Caco-2 (cell line): ENCODE results near the gene CACNA1D. TPM values are rescaled to one million over a fixed set of nuclear protein-coding genes. Genes with fewer than 3 reads are reported as not detected.

Experiments
- BruUV-seq: library from RNA; stranded (reverse); fragments of 400-500 nt; replicated peaks from 2 replicates; lab custom pipeline; 2021; lab: Mats Ljungman, UMichigan
- CTCF ChIA-PET: fragments of 300-600 bp; sonication (Branson Sonifier 250); formaldehyde crosslinking; loops from one replicate; lab custom pipeline; 2022; ENCODE audit warnings: antibody characterized with exemption; lab: Charles Lee
- POLR2A ChIA-PET: fragments of 300-600 bp; sonication (Branson Sonifier 250); formaldehyde crosslinking; loops from one replicate; lab custom pipeline; 2022; ENCODE audit warnings: antibody characterized with exemption; lab: Charles Lee
- DNase-seq, 2 experiments: peaks; one replicate each; pipeline versions ENCODE4 v3.0.0 to v3.0.0-alpha.2; 2020 to 2022
- H3K27me3 ChIP-seq: replicated peaks from 2 replicates; pipeline ENCODE4 v1.6.0; 2011; ENCODE audit warnings: low read length; ENCODE audit not compliant: control insufficient read depth, insufficient read depth
- H3K36me3 ChIP-seq: 2 replicates; pipeline ENCODE4 v1.5.1; 2011; ENCODE audit warnings: low read length; ENCODE audit not compliant: control insufficient read depth, insufficient read depth
- H3K4me1 ChIP-seq: fragments of 250-450 bp; sonication (Bioruptor Pico); 2 replicates; pipeline ENCODE4 v1.5.1; 2020; ENCODE audit warnings: mild to moderate bottlenecking
- H3K4me3 ChIP-seq: 2 replicates; pipeline ENCODE4 v1.5.1; 2011; ENCODE audit warnings: low read depth, mild to moderate bottlenecking, control low read depth, low read length
- H3K9me3 ChIP-seq: fragments of 250-450 bp; sonication (Bioruptor Pico); 2 replicates; pipeline ENCODE4 v1.5.1; 2020; ENCODE audit warnings: mild to moderate bottlenecking, moderate library complexity
- H3K27ac Mint-ChIP-seq: one replicate; pipeline ENCODE4 v1.8.0; 2022; ENCODE audit warnings: mixed read lengths; ENCODE audit not compliant: unreplicated experiment
- H3K27me3 Mint-ChIP-seq: one replicate; pipeline ENCODE4 v1.8.0; 2022; ENCODE audit warnings: mixed read lengths; ENCODE audit not compliant: insufficient read depth, unreplicated experiment
- H3K36me3 Mint-ChIP-seq: one replicate; pipeline ENCODE4 v1.8.0; 2022; ENCODE audit warnings: mild to moderate bottlenecking, mixed read lengths; ENCODE audit not compliant: insufficient read depth, unreplicated experiment
- H3K4me1 Mint-ChIP-seq: one replicate; pipeline ENCODE4 v1.8.0; 2022; ENCODE audit warnings: low read depth, mixed read lengths; ENCODE audit not compliant: unreplicated experiment
- H3K4me3 Mint-ChIP-seq: one replicate; pipeline ENCODE4 v1.8.0; 2022; ENCODE audit warnings: mild to moderate bottlenecking, moderate library complexity, mixed read lengths; ENCODE audit not compliant: unreplicated experiment
- H3K9me3 Mint-ChIP-seq: one replicate; pipeline ENCODE4 v1.8.0; 2022; ENCODE audit warnings: mixed read lengths; ENCODE audit not compliant: unreplicated experiment
- CTCF ChIP-seq, 2 experiments: fragments of 200-600 bp in 1 of 2; IDR thresholded peaks; 1 replicate in 1 of 2; 2 replicates in 1 of 2; pipeline versions ENCODE4 v1.5.1 to v1.8.0; 2011 to 2022; ENCODE audit warnings: antibody characterized with exemption in 1 of 2, control low read depth in 1 of 2, inconsistent platforms in 1 of 2, low read depth in 1 of 2, low read length in 1 of 2, mild to moderate bottlenecking in 1 of 2, moderate library complexity in 1 of 2; ENCODE audit not compliant: insufficient read depth in 1 of 2, severe bottlenecking in 1 of 2, unreplicated experiment in 1 of 2
- intact Hi-C: fragments of 100-400 bp; cut with micrococcal nuclease; formaldehyde crosslinking; loops from one replicate; pipeline ENCODE4 v1.10.0; 2022; ENCODE audit not compliant: unreplicated experiment
- total RNA-seq: library from RNA; stranded (reverse); gene quantifications from 2 replicates; pipeline ENCODE4 v1.2.3, GENCODE V29; 2022

CACNA1D gene
- total RNA-seq, 1 experiment from 2014 or later: 13.3 TPM

GRCh38 chr3:53668872-53669271 is 174.5 kb downstream of the CACNA1D start:
- peaks cover 13% of the 10 kb centered on the region for H3K4me1 ChIP-seq
- TF ChIP-seq CTCF (IDR thresholded peaks at IDR 0.05; ENCODE audit: insufficient read depth in 1 of 2, low read depth in 1 of 2, low read length in 1 of 2, severe bottlenecking in 1 of 2, unreplicated experiment in 1 of 2): peak; percentile 16 to 21
- Mint-ChIP-seq H3K4me1 (no peaks in the 10 kb centered on the region), H3K27ac (no peak overlapping the region), H3K36me3 (no peaks in the 10 kb centered on the region), H3K27me3 (no peaks in the 10 kb centered on the region), H3K9me3 (peaks cover 8% of the 10 kb centered on the region), H3K4me3 (no peak overlapping the region)
- H3K36me3 ChIP-seq: no peaks in the 10 kb centered on the region
- BruUV-seq: no TSS peak
- no peaks in the 10 kb centered on the region for H3K9me3 ChIP-seq
- H3K4me3 ChIP-seq: no peak overlapping the region
- ChIA-PET POLR2A (no interaction called here), CTCF (no interaction called here)
- no peaks in the 10 kb centered on the region for H3K27me3 ChIP-seq
- DNase-seq: no peak
- intact Hi-C loops: no loop called here

GRCh38 chr3:53670721-53671120 is 176.3 kb downstream of the CACNA1D start:
- no peaks in the 10 kb centered on the region for H3K36me3 Mint-ChIP-seq
- no peak overlapping the region for H3K4me3 Mint-ChIP-seq
- no TSS peak for BruUV-seq
- ChIA-PET POLR2A (no interaction called here), CTCF (interaction anchor here (0.6 kb wide), 1 partner anchor 510 kb away, joined by 3 read pairs; no protein-coding TSS in a partner anchor)
- DNase-seq: no peak
- no peak overlapping the region for H3K27ac Mint-ChIP-seq
- no peaks in the 10 kb centered on the region for H3K9me3 ChIP-seq
- H3K4me1 Mint-ChIP-seq: no peaks in the 10 kb centered on the region
- H3K27me3 Mint-ChIP-seq: no peaks in the 10 kb centered on the region
- TF ChIP-seq CTCF (IDR thresholded peaks at IDR 0.05; ENCODE audit: insufficient read depth in 1 of 2, low read depth in 1 of 2, low read length in 1 of 2, severe bottlenecking in 1 of 2, unreplicated experiment in 1 of 2): no peak
- no peaks in the 10 kb centered on the region for H3K27me3 ChIP-seq
- peaks cover 13% of the 10 kb centered on the region for H3K4me1 ChIP-seq
- H3K4me3 ChIP-seq: no peak overlapping the region
- intact Hi-C loops: no loop called here
- no peaks in the 10 kb centered on the region for H3K9me3 Mint-ChIP-seq
- H3K36me3 ChIP-seq: no peaks in the 10 kb centered on the region

- H3K9me3 Mint-ChIP-seq: no peaks in the 10 kb centered on the region
- TF ChIP-seq CTCF (IDR thresholded peaks at IDR 0.05; ENCODE audit: insufficient read depth in 1 of 2, low read depth in 1 of 2, low read length in 1 of 2, severe bottlenecking in 1 of 2, unreplicated experiment in 1 of 2): no peak
- H3K4me3 ChIP-seq: no peak overlapping the region
- H3K4me3 Mint-ChIP-seq: no peak overlapping the region
- intact Hi-C loops: no loop called here
- no peaks in the 10 kb centered on the region for H3K36me3 ChIP-seq
- DNase-seq: no peak
- no peaks in the 10 kb centered on the region for H3K36me3 Mint-ChIP-seq
- H3K27me3 ChIP-seq: no peaks in the 10 kb centered on the region
- CTCF ChIA-PET: interaction anchor here (1.3 kb wide), 1 partner anchor 34 kb away, joined by 3 read pairs; no protein-coding TSS in a partner anchor
- H3K4me1 ChIP-seq: peaks cover 11% of the 10 kb centered on the region
- POLR2A ChIA-PET: no interaction called here
- no peaks in the 10 kb centered on the region for H3K27me3 Mint-ChIP-seq
- no TSS peak for BruUV-seq
- H3K9me3 ChIP-seq: no peaks in the 10 kb centered on the region
- no peak overlapping the region for H3K27ac Mint-ChIP-seq
- H3K4me1 Mint-ChIP-seq: no peaks in the 10 kb centered on the region
Measured at GRCh38 chr3:53671192-53671960, 177.0 kb downstream of the CACNA1D start.
